Large intestine (tissue), 3 donors: ENCODE results near the gene ACTA2. TPM values are rescaled to one million over a fixed set of nuclear protein-coding genes. Genes with fewer than 3 reads are reported as not detected.

Experiments used
- DNase-seq, 2 donors: peaks; one replicate each; pipeline versions ENCODE4 v3.0.0 to v3.0.0-alpha.2; 2013
- H3K27ac ChIP-seq: one replicate; pipeline ENCODE4 v1.5.1; 2013; ENCODE audit warnings: low read length
- H3K27me3 ChIP-seq: 2 replicates; pipeline ENCODE4 v1.6.1; 2013; ENCODE audit warnings: low read length; ENCODE audit not compliant: control insufficient read depth, insufficient read depth
- H3K36me3 ChIP-seq: 2 replicates; pipeline ENCODE4 v1.6.1; 2013; ENCODE audit warnings: low read length; ENCODE audit not compliant: control insufficient read depth, insufficient read depth
- H3K4me1 ChIP-seq: one replicate; pipeline ENCODE4 v1.6.1; 2013; ENCODE audit warnings: low read length; ENCODE audit not compliant: control insufficient read depth, insufficient read depth
- H3K4me3 ChIP-seq: one replicate; pipeline ENCODE4 v1.5.1; 2013; ENCODE audit warnings: low read length
- H3K9me3 ChIP-seq: one replicate; pipeline ENCODE4 v1.6.1; 2013; ENCODE audit warnings: mild to moderate bottlenecking, low read depth, low read length, moderate library complexity; ENCODE audit not compliant: control insufficient read depth
- WGBS: methylation state at CpG from one replicate; pipeline ENCODE4 v1.1.5; 2013; ENCODE audit warnings: low lambda C conversion rate; ENCODE audit not compliant: insufficient coverage; 5-methylcytosine and 5-hydroxymethylcytosine counted together
- polyA plus RNA-seq: library from polyadenylated mRNA; unstranded; fragments of 120-200 nt; gene quantifications from one replicate; pipeline ENCODE4 v1.2.1, GENCODE V29; 2013

The ACTA2 gene
- polyA plus RNA-seq, 1 donor: 641 TPM

DNA sequence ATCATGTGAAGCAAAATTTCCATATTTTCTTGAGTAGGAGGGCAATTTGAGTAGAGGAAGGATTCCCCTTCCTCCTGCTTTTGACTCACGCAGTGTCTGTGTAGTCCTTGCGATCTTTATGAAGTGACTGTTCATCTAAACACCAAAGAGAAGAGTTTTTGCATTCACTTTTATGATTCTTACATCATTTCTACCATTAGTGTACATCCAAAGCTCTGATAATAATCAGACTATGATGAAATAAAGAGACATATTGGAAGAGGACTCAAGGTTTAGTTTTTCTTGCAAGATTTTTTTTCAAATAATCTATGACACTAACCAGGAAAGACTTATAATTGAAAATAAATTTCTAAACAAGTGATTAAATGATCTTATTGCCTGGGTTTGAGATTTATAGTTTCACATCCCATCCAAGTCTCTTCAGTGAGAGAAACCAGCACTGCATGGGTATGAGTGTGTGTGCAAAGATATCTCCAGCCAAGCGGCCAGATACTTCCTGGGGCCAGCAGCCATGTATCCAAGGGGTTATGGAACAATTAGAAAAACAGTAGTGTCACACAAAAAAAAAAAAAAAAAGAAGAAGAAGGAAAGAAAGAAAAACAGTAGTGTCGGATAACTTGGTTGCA is 2.0 kb upstream of the ACTA2 start:
- H3K4me1 ChIP-seq: no peaks in the 10 kb centered on the region
- H3K27ac ChIP-seq: no peak overlapping the region
- no peaks in the 10 kb centered on the region for H3K27me3 ChIP-seq
- H3K9me3 ChIP-seq: no peaks in the 10 kb centered on the region
- no peaks in the 10 kb centered on the region for H3K36me3 ChIP-seq
- DNase-seq: no peak
- no CpG with 5 or more reads among the region's 4 CpGs for WGBS
- no peak overlapping the region for H3K4me3 ChIP-seq

DNA sequence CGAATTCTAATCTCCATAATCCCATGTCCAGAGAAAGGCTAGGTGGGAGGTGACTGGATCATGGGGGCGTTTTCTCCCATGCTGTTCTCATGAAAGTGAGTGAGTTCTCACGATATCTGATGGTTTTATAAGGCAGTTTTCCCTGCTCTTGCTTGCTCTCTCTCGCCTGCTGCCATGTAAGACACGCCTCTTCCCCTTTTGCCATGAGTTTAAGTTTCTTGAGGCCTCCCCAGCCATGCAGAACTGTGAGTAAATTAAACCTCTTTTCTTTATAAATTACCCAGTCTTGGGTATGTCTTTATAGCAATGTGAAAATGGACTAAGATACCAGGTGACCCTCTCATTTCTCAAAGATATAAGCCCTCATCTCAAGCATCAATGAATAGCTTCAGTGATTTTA is 1.1 kb upstream of the ACTA2 start:
- WGBS: no CpG with 5 or more reads among the region's 5 CpGs
- peak overlapping the region; percentile 85 for H3K27ac ChIP-seq
- no peaks in the 10 kb centered on the region for H3K4me1 ChIP-seq
- DNase-seq: no peak
- no peaks in the 10 kb centered on the region for H3K9me3 ChIP-seq
- H3K27me3 ChIP-seq: no peaks in the 10 kb centered on the region
- H3K36me3 ChIP-seq: peaks cover 2% of the 10 kb centered on the region
- H3K4me3 ChIP-seq: no peak overlapping the region

DNA sequence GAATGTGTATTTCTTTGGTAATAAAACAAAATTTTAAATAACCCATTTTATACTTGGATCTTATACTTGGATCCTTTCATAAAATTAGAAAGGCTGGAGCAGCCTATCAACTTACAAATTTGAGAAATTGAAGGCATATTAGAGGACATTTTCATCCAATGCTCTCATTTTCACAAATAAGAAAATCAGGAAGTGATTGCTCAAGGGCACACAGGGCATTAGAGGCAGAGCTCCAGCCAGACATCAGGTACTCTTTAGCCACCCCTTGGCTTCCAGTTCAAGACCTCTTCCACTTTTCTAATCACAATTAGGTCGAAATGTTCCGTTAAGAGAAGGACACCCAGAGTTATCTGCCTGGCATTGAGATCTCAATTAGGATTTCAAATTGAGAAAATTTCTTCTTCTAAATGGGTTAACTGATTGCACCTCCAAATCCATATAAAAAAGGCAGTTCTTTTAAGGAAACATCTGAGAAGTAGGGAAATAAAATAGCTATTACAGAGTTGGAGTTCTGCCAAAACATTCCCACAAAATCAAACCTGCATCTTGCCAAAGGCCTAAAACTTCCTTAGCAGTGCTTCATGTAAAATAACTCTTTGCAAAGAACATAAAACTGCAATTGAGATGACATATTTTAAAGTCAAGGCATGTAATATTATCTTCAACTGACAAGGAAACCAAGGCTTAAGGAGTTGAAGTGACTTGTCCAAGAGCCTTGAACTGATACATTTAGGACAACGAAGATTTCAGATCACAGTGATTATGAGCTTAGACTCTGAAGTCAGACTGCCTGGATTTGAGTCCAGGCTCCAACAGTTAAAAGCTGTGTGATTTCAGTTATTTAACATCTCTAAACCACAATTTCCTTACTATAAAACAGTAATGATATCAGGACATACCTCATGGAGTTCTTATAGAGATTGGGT is 2.4 kb downstream of the ACTA2 start:
- H3K27me3 ChIP-seq: no peaks in the 10 kb centered on the region
- H3K27ac ChIP-seq: peak overlapping the region; percentile 85
- 100% methylated on average over 2 of the region's 3 CpGs for WGBS
- DNase-seq: no peak
- peak overlapping the region; percentile 39 for H3K4me3 ChIP-seq
- no peaks in the 10 kb centered on the region for H3K4me1 ChIP-seq
- H3K36me3 ChIP-seq: peaks cover 10% of the 10 kb centered on the region
- H3K9me3 ChIP-seq: no peaks in the 10 kb centered on the region

DNA sequence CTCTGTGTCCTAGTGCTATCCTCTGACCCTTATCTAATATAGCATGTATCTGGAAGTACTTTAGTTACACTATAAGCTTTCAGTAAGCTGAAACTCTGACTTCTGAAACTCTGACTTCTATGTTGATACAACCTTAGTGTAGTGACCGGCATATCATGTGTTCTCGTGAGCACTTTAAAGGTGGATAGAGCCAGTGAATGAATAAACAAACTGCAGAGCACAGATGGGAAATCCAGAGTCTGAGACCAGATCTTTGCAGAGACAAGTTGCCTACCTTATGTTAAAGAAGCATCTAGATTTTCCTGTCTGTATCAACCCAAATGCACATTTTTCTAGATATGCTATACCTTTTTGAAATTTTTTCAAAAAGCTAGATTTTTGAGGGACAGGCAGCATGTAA is 3.5 kb downstream of the ACTA2 start:
- no peaks in the 10 kb centered on the region for H3K27me3 ChIP-seq
- peaks cover 10% of the 10 kb centered on the region for H3K36me3 ChIP-seq
- no peaks in the 10 kb centered on the region for H3K4me1 ChIP-seq
- H3K4me3 ChIP-seq: peak overlapping the region; percentile 11
- H3K9me3 ChIP-seq: no peaks in the 10 kb centered on the region
- DNase-seq: no peak
- H3K27ac ChIP-seq: peak overlapping the region; percentile 26
- no CpG with 5 or more reads among the region's 2 CpGs for WGBS

DNA sequence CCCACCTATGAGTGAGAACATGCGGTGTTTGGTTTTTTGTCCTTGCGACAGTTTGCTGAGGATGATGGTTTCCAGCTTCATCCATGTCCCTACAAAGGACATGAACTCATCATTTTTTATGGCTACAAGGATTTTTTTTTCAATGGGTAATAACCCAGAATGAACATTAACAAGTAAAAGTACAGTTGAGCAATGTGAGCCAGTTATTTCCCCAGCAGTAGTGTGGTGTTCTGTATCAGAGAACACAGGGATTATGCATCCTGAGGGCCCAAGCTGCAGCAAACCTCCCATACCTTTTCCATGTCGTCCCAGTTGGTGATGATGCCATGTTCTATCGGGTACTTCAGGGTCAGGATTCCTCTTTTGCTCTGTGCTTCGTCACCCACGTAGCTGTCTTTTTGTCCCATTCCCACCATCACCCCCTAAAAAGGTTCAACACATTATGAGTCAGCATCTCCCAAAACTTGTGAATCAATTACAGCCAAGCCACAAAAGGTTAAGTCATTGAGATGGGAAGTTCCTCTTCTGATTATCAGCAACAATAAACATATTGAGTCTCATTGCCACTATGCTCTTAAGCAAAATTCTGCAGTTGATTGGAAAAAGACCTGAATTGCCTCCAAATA is 5.5 kb downstream of the ACTA2 start:
- H3K36me3 ChIP-seq: peaks cover 29% of the 10 kb centered on the region
- no peak overlapping the region for H3K27ac ChIP-seq
- no peaks in the 10 kb centered on the region for H3K9me3 ChIP-seq
- no peaks in the 10 kb centered on the region for H3K4me1 ChIP-seq
- 83% methylated on average over 1 of the region's 6 CpGs for WGBS
- no peaks in the 10 kb centered on the region for H3K27me3 ChIP-seq
- H3K4me3 ChIP-seq: no peak overlapping the region
- DNase-seq: no peak

DNA sequence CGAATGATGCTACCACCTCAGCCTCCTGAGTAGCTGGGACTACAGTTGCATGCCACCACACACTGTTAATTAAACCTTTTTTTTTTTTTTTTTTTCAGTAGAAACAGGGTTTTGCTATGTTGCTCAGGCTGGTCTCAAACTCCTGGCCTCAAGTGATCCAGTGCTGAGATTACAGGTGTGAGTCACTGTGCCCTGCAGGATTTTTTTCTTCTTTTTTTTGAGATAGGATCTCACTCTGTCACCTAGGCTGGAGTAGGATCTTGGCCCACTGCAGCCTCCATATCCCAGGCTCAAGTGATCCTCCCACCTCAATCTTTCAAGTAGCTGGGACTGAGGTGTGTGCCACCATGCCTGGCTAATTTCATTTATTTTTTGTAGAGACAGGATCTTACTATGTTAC is 6.4 kb downstream of the ACTA2 start:
- Histone ChIP-seq H3K27ac (no peak overlapping the region), H3K36me3 (peaks cover 36% of the 10 kb centered on the region), H3K27me3 (no peaks in the 10 kb centered on the region), H3K4me1 (no peaks in the 10 kb centered on the region), H3K9me3 (no peaks in the 10 kb centered on the region), H3K4me3 (no peak overlapping the region)
- no peak for DNase-seq
- WGBS: no CpG with 5 or more reads among the region's 1 CpG

DNA sequence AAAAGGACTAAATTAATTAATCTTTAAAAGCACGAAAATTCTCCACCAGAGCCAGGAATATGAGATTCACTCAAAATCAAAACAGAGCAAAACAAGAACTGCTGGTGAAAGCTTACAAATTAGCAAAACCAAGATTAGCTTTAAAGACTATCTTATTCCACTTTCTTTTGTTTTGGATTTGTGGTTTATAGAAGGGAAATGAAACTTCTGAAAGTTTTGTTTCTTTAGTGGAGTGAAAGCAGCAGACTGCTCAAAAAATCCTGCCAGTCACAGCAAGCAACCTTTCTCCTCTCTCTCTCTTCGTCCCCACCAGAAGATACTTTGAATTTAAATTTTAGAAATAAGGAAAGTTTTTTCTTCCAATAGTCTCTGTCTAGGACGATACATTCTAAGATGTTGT is 7.8 kb downstream of the ACTA2 start:
- no peaks in the 10 kb centered on the region for H3K9me3 ChIP-seq
- no peak overlapping the region for H3K4me3 ChIP-seq
- H3K27ac ChIP-seq: no peak overlapping the region
- 100% methylated on average over 3 of the region's 3 CpGs for WGBS
- H3K36me3 ChIP-seq: peaks cover 48% of the 10 kb centered on the region
- no peak for DNase-seq
- no peaks in the 10 kb centered on the region for H3K4me1 ChIP-seq
- H3K27me3 ChIP-seq: no peaks in the 10 kb centered on the region

DNA sequence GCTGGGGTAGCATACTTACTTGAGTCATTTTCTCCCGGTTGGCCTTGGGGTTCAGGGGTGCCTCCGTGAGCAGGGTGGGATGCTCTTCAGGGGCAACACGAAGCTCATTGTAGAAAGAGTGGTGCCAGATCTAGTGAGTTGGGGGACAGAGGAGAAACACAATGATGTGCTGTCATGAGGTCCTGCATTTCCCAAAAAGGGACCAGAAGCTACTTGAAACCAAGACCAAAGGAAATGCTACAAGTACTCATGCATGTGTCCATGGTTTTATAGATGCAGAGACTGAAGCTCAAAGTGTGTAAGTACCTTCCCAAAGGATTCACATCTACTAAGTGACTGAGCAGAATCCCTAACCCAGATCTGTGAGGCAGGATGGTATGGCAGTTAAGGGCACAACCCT is 8.8 kb downstream of the ACTA2 start:
- Histone ChIP-seq H3K9me3 (no peaks in the 10 kb centered on the region), H3K27me3 (no peaks in the 10 kb centered on the region), H3K4me1 (no peaks in the 10 kb centered on the region), H3K36me3 (peaks cover 57% of the 10 kb centered on the region), H3K4me3 (no peak overlapping the region), H3K27ac (no peak overlapping the region)
- no peak for DNase-seq
- no CpG with 5 or more reads among the region's 3 CpGs for WGBS

DNA sequence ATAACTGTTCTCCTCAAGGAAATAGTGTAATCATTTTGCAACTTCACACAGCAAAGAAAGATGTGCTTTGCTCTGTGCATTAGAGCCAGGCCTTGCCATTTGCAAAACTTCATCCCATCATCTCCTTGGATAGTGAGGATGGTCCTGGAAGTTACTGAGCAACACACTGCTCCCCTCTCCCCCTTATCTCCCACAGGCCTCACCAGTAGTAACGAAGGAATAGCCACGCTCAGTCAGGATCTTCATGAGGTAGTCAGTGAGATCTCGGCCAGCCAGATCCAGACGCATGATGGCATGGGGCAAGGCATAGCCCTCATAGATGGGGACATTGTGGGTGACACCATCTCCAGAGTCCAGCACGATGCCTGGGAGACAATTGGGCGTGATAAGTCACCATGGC is 11.5 kb downstream of the ACTA2 start:
- Histone ChIP-seq H3K4me3 (no peak overlapping the region), H3K27me3 (no peaks in the 10 kb centered on the region), H3K27ac (no peak overlapping the region), H3K4me1 (no peaks in the 10 kb centered on the region), H3K9me3 (no peaks in the 10 kb centered on the region), H3K36me3 (peaks cover 71% of the 10 kb centered on the region)
- 100% methylated on average over 2 of the region's 6 CpGs for WGBS
- no peak for DNase-seq

DNA sequence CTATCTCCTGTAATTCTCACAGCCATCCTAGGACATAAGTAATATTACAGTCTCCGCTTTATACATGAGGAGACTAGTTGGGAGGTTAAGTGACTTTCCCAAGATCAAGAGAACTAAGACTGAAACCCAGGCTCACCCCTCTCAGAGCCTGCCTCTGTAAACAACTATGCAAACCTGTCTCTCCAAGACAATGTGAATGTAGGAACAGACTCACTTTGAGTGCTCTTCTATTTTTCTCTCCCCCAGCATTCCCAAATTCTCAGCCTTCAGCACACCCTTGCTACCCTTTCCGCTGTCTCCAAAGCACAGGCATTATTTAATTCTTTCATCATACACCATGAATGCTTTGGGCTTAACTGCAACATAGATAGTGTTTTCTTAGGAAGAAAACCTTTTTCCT is 13.6 kb downstream of the ACTA2 start:
- WGBS: 100% methylated on average over 1 of the region's 2 CpGs
- Histone ChIP-seq H3K36me3 (peaks cover 75% of the 10 kb centered on the region), H3K27ac (no peak overlapping the region)

More for the DNA sequence above, 13.6 kb downstream of the ACTA2 start:
- no peaks in the 10 kb centered on the region for H3K9me3 ChIP-seq
- H3K4me3 ChIP-seq: no peak overlapping the region
- no peaks in the 10 kb centered on the region for H3K4me1 ChIP-seq
- DNase-seq: no peak
- H3K27me3 ChIP-seq: no peaks in the 10 kb centered on the region
